ENCODE results near the gene ING3. TPM values are rescaled to one million over a fixed set of nuclear protein-coding genes. Genes with fewer than 3 reads are reported as not detected.

ING3 gene
- total and polyA plus RNA-seq, 2 of the 8 experiments (the other 6 are each of a cell fraction or from before 2014, with no cell fraction given): 6.0 to 17.7 TPM

GRCh38 chr7:120985839-120986238 lies 35.3 kb downstream of the ING3 start:
- H2AK5ac ChIP-seq (ENCODE audit: low read depth, low read length): no peak overlapping the region
- no peak for FAIRE-seq
- no peak for TF ChIP-seq POU5F1 (IDR thresholded peaks at IDR 0.05; ENCODE audit: low read depth, low read length)
- no peak for TF ChIP-seq SIN3A (conservative IDR thresholded peaks at IDR 0.05 in 1 of 2, IDR thresholded peaks at IDR 0.05 in 1 of 2; ENCODE audit: low read depth in 1 of 2, low read length in 2 of 2)
- TF ChIP-seq SUZ12 (IDR thresholded peaks at IDR 0.05; ENCODE audit: low read length): no peak
- no peak for TF ChIP-seq JUN (IDR thresholded peaks at IDR 0.05; ENCODE audit: low read depth, low read length)
- no peak for TF ChIP-seq PHF8 (conservative IDR thresholded peaks at IDR 0.05; ENCODE audit: low read depth, low read length)
- no peak for TF ChIP-seq SP1 (IDR thresholded peaks at IDR 0.05; ENCODE audit: low read depth, low read length)
- no peak for TF ChIP-seq POLR2AphosphoS5 (IDR thresholded peaks at IDR 0.05; ENCODE audit: low read depth, low read length)
- no peak for TF ChIP-seq E2F6 (IDR thresholded peaks at IDR 0.05)
- TF ChIP-seq TCF12 (IDR thresholded peaks at IDR 0.05; ENCODE audit: low read depth, low read length): no peak
- no peak for TF ChIP-seq KDM1A (IDR thresholded peaks at IDR 0.05; ENCODE audit: borderline replicate concordance, low read length)
- TF ChIP-seq SAP30 (IDR thresholded peaks at IDR 0.05; ENCODE audit: insufficient read depth, insufficient replicate concordance, low read length): no peak
- no peak for TF ChIP-seq RBBP5 (IDR thresholded peaks at IDR 0.05; ENCODE audit: borderline replicate concordance, low read depth, low read length)
- TF ChIP-seq GABPA (IDR thresholded peaks at IDR 0.05; ENCODE audit: borderline replicate concordance, insufficient read depth, low read length): no peak

More at GRCh38 chr7:120985839-120986238, 35.3 kb downstream of the ING3 start:
- Histone ChIP-seq H4K20me1 (replicated peaks in 1 of 2; ENCODE audit: control insufficient read depth in 1 of 2, insufficient read depth in 2 of 2, low read length in 2 of 2) (no peaks in the 10 kb centered on the region), H3K79me1 (ENCODE audit: low read depth, low read length) (no peaks in the 10 kb centered on the region), H3K36me3 (ENCODE audit: control insufficient read depth in 2 of 4, insufficient read depth in 4 of 4, low read length in 3 of 4) (no peaks in the 10 kb centered on the region), H2BK12ac (ENCODE audit: low read depth, low read length) (no peak overlapping the region), H3K9ac (replicated peaks in 1 of 4; ENCODE audit: extremely low read depth in 1 of 4, low read depth in 3 of 4, low read length in 3 of 4) (no peak overlapping the region), H4K8ac (ENCODE audit: extremely low read depth, insufficient read depth, low read length) (no peak overlapping the region), H3K23ac (ENCODE audit: insufficient read length) (no peak overlapping the region), H3K4ac (replicated peaks; ENCODE audit: insufficient read length, low read depth, low read length) (no peak overlapping the region), H4K5ac (ENCODE audit: insufficient read length, low read depth, low read length) (no peak overlapping the region), H3K56ac (replicated peaks; ENCODE audit: insufficient read length, low read depth, low read length) (no peak overlapping the region), H2BK20ac (ENCODE audit: low read length) (no peak overlapping the region), H3K4me3 (ENCODE audit: extremely low read depth in 1 of 4, insufficient read depth in 2 of 4, low read depth in 3 of 4, low read length in 4 of 4) (no peak overlapping the region), H3K23me2 (ENCODE audit: low read depth, low read length) (0 out of 2 replicates have a peak, but pooled peaks cover 2% of the 10 kb centered on the region), H3K27ac (ENCODE audit: low read depth, low read length) (no peak overlapping the region), H3K27me3 (replicated peaks in 1 of 4; ENCODE audit: control insufficient read depth in 3 of 4, extremely low read depth in 1 of 4, insufficient read depth in 3 of 4, low read length in 3 of 4) (peaks cover 1 to 20% (median 12%) of the 10 kb centered on the region in 4 experiments; a peak in 6 of 7 replicates), H2BK15ac (ENCODE audit: low read length) (no peak overlapping the region), H2BK5ac (ENCODE audit: low read depth, low read length) (no peak overlapping the region), H3K14ac (ENCODE audit: insufficient read length) (no peak overlapping the region), H2BK120ac (replicated peaks; ENCODE audit: low read depth, low read length) (no peak overlapping the region), H2AFZ (ENCODE audit: low read length) (no peak overlapping the region), H3K18ac (ENCODE audit: extremely low read depth, low read length) (no peak overlapping the region), H3K4me1 (replicated peaks in 1 of 4; ENCODE audit: control insufficient read depth in 3 of 4, insufficient read depth in 4 of 4, low read length in 3 of 4) (peaks cover 0 to 4% (median 3%) of the 10 kb centered on the region in 4 experiments; a peak in 4 of 7 replicates), H4K91ac (replicated peaks; ENCODE audit: insufficient read length, low read length) (no peak overlapping the region), H3K79me2 (ENCODE audit: control insufficient read depth in 1 of 2, insufficient read depth in 2 of 2, low read length in 2 of 2) (no peaks in the 10 kb centered on the region), H3K9me3 (ENCODE audit: insufficient read depth in 2 of 2, low read depth in 1 of 2, low read length in 1 of 2) (no peaks in the 10 kb centered on the region), H3K4me2 (ENCODE audit: insufficient read depth in 1 of 2, low read depth in 2 of 2, low read length in 2 of 2) (no peak overlapping the region)
- ChIA-PET CTCF (ENCODE audit: partially characterized antibody) (interaction anchor here (1.1 to 8.4 kb wide), 20 partner anchors 8 to 223 kb away, joined by 3 to 139 read pairs (median 8); no protein-coding TSS in a partner anchor), POLR2A (ENCODE audit: partially characterized antibody) (no interaction called here)
- WGBS, 2 experiments (ENCODE audit: extremely low coverage in 1 of 2, insufficient coverage in 1 of 2, insufficient read length in 1 of 2, insufficient replicate concordance in 2 of 2, low coverage in 1 of 2, low lambda C conversion rate in 2 of 2, missing lambda C conversion rate in 1 of 2): 96% methylated on average over 2 of the region's 2 CpGs; no CpG with 5 or more reads in 1 of the 2 experiments
- DNase-seq (ENCODE audit: low read depth in 1 of 2, low spot score in 2 of 2): no peak
